Ishikawa (cell line): ENCODE data around the gene CD34.

Experiments used
- CEBPB ChIP-seq: IDR thresholded peaks from 2 replicates; pipeline ENCODE4 v1.6.1; 2012
- TF ChIP-seq, protein P1 (sequence below): IDR thresholded peaks from 2 replicates; pipeline ENCODE4 v1.6.1; 2012; ENCODE audit warnings: low read depth, mild to moderate bottlenecking

- TF ChIP-seq CEBPB: no peak
- TF ChIP-seq, protein P1, sequence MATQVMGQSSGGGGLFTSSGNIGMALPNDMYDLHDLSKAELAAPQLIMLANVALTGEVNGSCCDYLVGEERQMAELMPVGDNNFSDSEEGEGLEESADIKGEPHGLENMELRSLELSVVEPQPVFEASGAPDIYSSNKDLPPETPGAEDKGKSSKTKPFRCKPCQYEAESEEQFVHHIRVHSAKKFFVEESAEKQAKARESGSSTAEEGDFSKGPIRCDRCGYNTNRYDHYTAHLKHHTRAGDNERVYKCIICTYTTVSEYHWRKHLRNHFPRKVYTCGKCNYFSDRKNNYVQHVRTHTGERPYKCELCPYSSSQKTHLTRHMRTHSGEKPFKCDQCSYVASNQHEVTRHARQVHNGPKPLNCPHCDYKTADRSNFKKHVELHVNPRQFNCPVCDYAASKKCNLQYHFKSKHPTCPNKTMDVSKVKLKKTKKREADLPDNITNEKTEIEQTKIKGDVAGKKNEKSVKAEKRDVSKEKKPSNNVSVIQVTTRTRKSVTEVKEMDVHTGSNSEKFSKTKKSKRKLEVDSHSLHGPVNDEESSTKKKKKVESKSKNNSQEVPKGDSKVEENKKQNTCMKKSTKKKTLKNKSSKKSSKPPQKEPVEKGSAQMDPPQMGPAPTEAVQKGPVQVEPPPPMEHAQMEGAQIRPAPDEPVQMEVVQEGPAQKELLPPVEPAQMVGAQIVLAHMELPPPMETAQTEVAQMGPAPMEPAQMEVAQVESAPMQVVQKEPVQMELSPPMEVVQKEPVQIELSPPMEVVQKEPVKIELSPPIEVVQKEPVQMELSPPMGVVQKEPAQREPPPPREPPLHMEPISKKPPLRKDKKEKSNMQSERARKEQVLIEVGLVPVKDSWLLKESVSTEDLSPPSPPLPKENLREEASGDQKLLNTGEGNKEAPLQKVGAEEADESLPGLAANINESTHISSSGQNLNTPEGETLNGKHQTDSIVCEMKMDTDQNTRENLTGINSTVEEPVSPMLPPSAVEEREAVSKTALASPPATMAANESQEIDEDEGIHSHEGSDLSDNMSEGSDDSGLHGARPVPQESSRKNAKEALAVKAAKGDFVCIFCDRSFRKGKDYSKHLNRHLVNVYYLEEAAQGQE: no peak
These were observed 34.8 kb downstream of the CD34 start for GRCh38 chr1:207876131-207876530.
